Raji (cell line): ENCODE measurements around the gene AP4S1.

Source experiments
- POLR2A ChIP-seq: IDR thresholded peaks from 2 replicates; pipeline ENCODE4 v1.6.1; 2011; ENCODE audit warnings: low read depth, low read length, control low read depth; ENCODE audit not compliant: insufficient read depth

The AP4S1 gene

GRCh38 chr14:31092160-31092708 lies 66.8 kb downstream of the AP4S1 start:
- no peak for TF ChIP-seq POLR2A

- TF ChIP-seq POLR2A: no peak
Measured at GRCh38 chr14:31096255-31096654, 70.8 kb downstream of the AP4S1 start.

- no peak for TF ChIP-seq POLR2A
Measured at GRCh38 chr14:31097081-31097480, 71.6 kb downstream of the AP4S1 start.

GRCh38 chr14:31106768-31107167 lies 81.3 kb downstream of the AP4S1 start:
- TF ChIP-seq POLR2A: no peak

- no peak for TF ChIP-seq POLR2A
Measured at GRCh38 chr14:31109257-31109656, 83.8 kb downstream of the AP4S1 start.

GRCh38 chr14:31110872-31111271 lies 85.4 kb downstream of the AP4S1 start:
- TF ChIP-seq POLR2A: no peak

GRCh38 chr14:31113794-31114193 lies 88.3 kb downstream of the AP4S1 start:
- TF ChIP-seq POLR2A: no peak

- no peak for TF ChIP-seq POLR2A
Measured at GRCh38 chr14:31118892-31119291, 93.4 kb downstream of the AP4S1 start.

GRCh38 chr14:31122098-31122611 lies 96.7 kb downstream of the AP4S1 start:
- TF ChIP-seq POLR2A: no peak

- TF ChIP-seq POLR2A: no peak
Measured at GRCh38 chr14:31122921-31123320, 97.5 kb downstream of the AP4S1 start.

- TF ChIP-seq POLR2A: no peak
Measured at GRCh38 chr14:31124197-31124596, 98.7 kb downstream of the AP4S1 start.

- TF ChIP-seq POLR2A: no peak
Measured at GRCh38 chr14:31125231-31125630, 99.8 kb downstream of the AP4S1 start.

- no peak for TF ChIP-seq POLR2A
Measured at GRCh38 chr14:31126680-31127079, 101.2 kb downstream of the AP4S1 start.

GRCh38 chr14:31127690-31128089 lies 102.2 kb downstream of the AP4S1 start:
- no peak for TF ChIP-seq POLR2A

GRCh38 chr14:31128601-31129526 lies 103.4 kb downstream of the AP4S1 start:
- TF ChIP-seq POLR2A: no peak

- no peak for TF ChIP-seq POLR2A
Measured at GRCh38 chr14:31133133-31133532, 107.7 kb downstream of the AP4S1 start.

GRCh38 chr14:31137214-31137889 lies 111.9 kb downstream of the AP4S1 start:
- TF ChIP-seq POLR2A: no peak
